Lower leg skin (tissue), 4 donors: ENCODE data around the gene S100A8. TPM values are rescaled to one million over a fixed set of nuclear protein-coding genes. Genes with fewer than 3 reads are reported as not detected.

Experiments
- DNase-seq, 2 donors: peaks; one replicate each; pipeline ENCODE4 v3.0.0-alpha.2; 2019; ENCODE audit warnings: low spot score in 2 of 2
- H3K4me3 ChIP-seq: fragments of 200-600 bp; sonication (generic); 2 replicates; pipeline ENCODE4 v1.5.1; 2017; ENCODE audit warnings: mild to moderate bottlenecking, low read depth; ENCODE audit not compliant: poor library complexity, severe bottlenecking
- CTCF ChIP-seq, 3 donors: fragments of 450-650 bp; IDR thresholded peaks; one replicate each; pipeline ENCODE4 v1.5.1; 2016; ENCODE audit warnings: antibody characterized with exemption in 3 of 3, mild to moderate bottlenecking in 3 of 3, moderate library complexity in 2 of 3
- POLR2A ChIP-seq, 2 donors: fragments of 450-650 bp; IDR thresholded peaks; one replicate each; pipeline ENCODE4 v1.6.1; 2016 to 2017; ENCODE audit warnings: antibody characterized with exemption in 2 of 2, mild to moderate bottlenecking in 1 of 2, moderate library complexity in 1 of 2
- WGBS, 2 donors: methylation state at CpG; one replicate each; pipeline ENCODE4 v1.1.5; 2018; 5-methylcytosine and 5-hydroxymethylcytosine counted together
- intact Hi-C: fragments of 100-400 bp; cut with DNase I; formaldehyde crosslinking; loops from one replicate; pipeline ENCODE4 v1.15.0; 2023; ENCODE audit warnings: low total_unique reads
- total RNA-seq, 4 donors: library from RNA; depleted of rRNA; stranded (reverse); fragments of >200 nt; gene quantifications; one replicate each; pipeline ENCODE4 v1.1.0, GENCODE V29; 2016

S100A8 gene
- total RNA-seq, 4 donors from 2014 or later = 1.3 to 14.3 (median 6.0) TPM

- intact Hi-C loops = no loop called here
- peak; percentile 21 to 89 for DNase-seq
- TF ChIP-seq POLR2A (IDR thresholded peaks at IDR 0.05) (no peak), CTCF (IDR thresholded peaks at IDR 0.05) (no peak)
- WGBS, 2 donors = 31 to 36% methylated on average over 15 of the region's 15 CpGs
- no peak overlapping the region for H3K4me3 ChIP-seq
These were observed 13.9 kb upstream of the S100A8 start for GRCh38 chr1:153404768-153405167.

- 80 to 81% methylated on average over 7 of the region's 7 CpGs for WGBS, 2 donors
- no peak for TF ChIP-seq CTCF (IDR thresholded peaks at IDR 0.05)
- no peak for TF ChIP-seq POLR2A (IDR thresholded peaks at IDR 0.05)
- no peak overlapping the region for H3K4me3 ChIP-seq
- DNase-seq = peak in 1 of 2 donors; percentile 59
- intact Hi-C loops = no loop called here
These were observed 13.3 kb upstream of the S100A8 start for GRCh38 chr1:153404086-153404635.

- peak in 1 of 2 donors; percentile 74 for DNase-seq
- 80 to 86% methylated on average over 11 of the region's 11 CpGs for WGBS, 2 donors
These were observed 12.7 kb upstream of the S100A8 start for GRCh38 chr1:153403421-153404085.

GRCh38 chr1:153402226-153402625 lies 11.4 kb upstream of the S100A8 start:
- peak in 1 of 2 donors; percentile 67 for DNase-seq
- no peak for TF ChIP-seq CTCF (IDR thresholded peaks at IDR 0.05)
- TF ChIP-seq POLR2A (IDR thresholded peaks at IDR 0.05) = no peak
- no peak overlapping the region for H3K4me3 ChIP-seq
- intact Hi-C loops = no loop called here
- 68 to 77% methylated on average over 2 of the region's 2 CpGs for WGBS, 2 donors

More at GRCh38 chr1:153403421-153404085, 12.7 kb upstream of the S100A8 start:
- intact Hi-C loops = no loop called here
- TF ChIP-seq POLR2A (IDR thresholded peaks at IDR 0.05) (no peak), CTCF (IDR thresholded peaks at IDR 0.05) (no peak)
- no peak overlapping the region for H3K4me3 ChIP-seq

GRCh38 chr1:153401461-153401860 lies 10.6 kb upstream of the S100A8 start:
- no peak overlapping the region for H3K4me3 ChIP-seq
- WGBS, 2 donors = 86 to 91% methylated on average over 9 of the region's 9 CpGs
- intact Hi-C loops = no loop called here
- no peak for DNase-seq
- TF ChIP-seq POLR2A (IDR thresholded peaks at IDR 0.05) = no peak
- TF ChIP-seq CTCF (IDR thresholded peaks at IDR 0.05) = no peak
